HG03280 (cell line): ENCODE measurements around the gene MKI67.

Experiments used
- ATAC-seq: cut with Tn5 transposase; IDR thresholded peaks from one replicate; pipeline ENCODE4 v1.9.1; 2021; ENCODE audit warnings: mild to moderate bottlenecking, moderate library complexity; ENCODE audit not compliant: unreplicated experiment

MKI67 gene

GRCh38 chr10:128086003-128086863, 40.0 kb downstream of the MKI67 start:
- ATAC-seq = no peak

- ATAC-seq = no peak
Observed at GRCh38 chr10:128084991-128085390, 41.2 kb downstream of the MKI67 start.

- ATAC-seq = no peak
Observed at GRCh38 chr10:128084364-128084763, 41.9 kb downstream of the MKI67 start.

GRCh38 chr10:128083191-128083895, 42.9 kb downstream of the MKI67 start:
- ATAC-seq = no peak

GRCh38 chr10:128081720-128082119, 44.5 kb downstream of the MKI67 start:
- no peak for ATAC-seq

GRCh38 chr10:128081222-128081621, 45.0 kb downstream of the MKI67 start:
- ATAC-seq = no peak

- ATAC-seq = no peak
Observed at GRCh38 chr10:128080641-128081040, 45.6 kb downstream of the MKI67 start.

GRCh38 chr10:128080231-128080630, 46.0 kb downstream of the MKI67 start:
- ATAC-seq = no peak

- ATAC-seq = peak; percentile 64
Observed at GRCh38 chr10:128078136-128078969, 47.9 kb downstream of the MKI67 start.

GRCh38 chr10:128077155-128077875, 48.9 kb downstream of the MKI67 start:
- ATAC-seq = no peak

- ATAC-seq = no peak
Observed at GRCh38 chr10:128074589-128074988, 51.6 kb downstream of the MKI67 start.

GRCh38 chr10:128073890-128074289, 52.3 kb downstream of the MKI67 start:
- no peak for ATAC-seq

- ATAC-seq = no peak
Observed at GRCh38 chr10:128072941-128073645, 53.1 kb downstream of the MKI67 start.

GRCh38 chr10:128072046-128072445, 54.2 kb downstream of the MKI67 start:
- ATAC-seq = no peak

- ATAC-seq = no peak
Observed at GRCh38 chr10:128071417-128071782, 54.8 kb downstream of the MKI67 start.

- ATAC-seq = no peak
Observed at GRCh38 chr10:128070721-128071416, 55.4 kb downstream of the MKI67 start.

- ATAC-seq = no peak
Observed at GRCh38 chr10:128070161-128070560, 56.1 kb downstream of the MKI67 start.

GRCh38 chr10:128069351-128070051, 56.7 kb downstream of the MKI67 start:
- peak; percentile 50 for ATAC-seq
